Transverse colon (tissue), 4 donors: ENCODE data around the gene DOCK1. TPM values are rescaled to one million over a fixed set of nuclear protein-coding genes. Genes with fewer than 3 reads are reported as not detected.

Experiments used
- DNase-seq: peaks from one replicate; pipeline ENCODE4 v3.0.0-alpha.2; 2019
- H3K27ac ChIP-seq, 4 donors: fragments of 200-600 bp; sonication (generic); 2 replicates each; pipeline ENCODE4 v1.5.1; 2016 to 2018; ENCODE audit warnings: inconsistent platforms in 4 of 4
- H3K27me3 ChIP-seq: fragments of 200-600 bp; sonication (generic); 2 replicates; pipeline ENCODE4 v1.5.1; 2017; ENCODE audit warnings: inconsistent platforms
- H3K36me3 ChIP-seq, 4 donors: fragments of 200-600 bp; sonication (generic); 2 replicates each; pipeline ENCODE4 v1.5.1; 2017 to 2019; ENCODE audit warnings: inconsistent platforms in 4 of 4
- H3K4me1 ChIP-seq, 4 donors: fragments of 200-600 bp; sonication (generic); 2 replicates each; pipeline ENCODE4 v1.5.1; 2017 to 2020; ENCODE audit warnings: inconsistent platforms in 4 of 4
- H3K4me3 ChIP-seq, 4 donors: fragments of 200-600 bp; sonication (generic); 1 replicate in 1 of 4; 2 replicates in 3 of 4; pipeline versions ENCODE4 v1.5.1 to v1.6.1; 2017 to 2019; ENCODE audit warnings: inconsistent platforms in 4 of 4
- H3K9me3 ChIP-seq, 2 donors: fragments of 200-600 bp; sonication (generic); 2 replicates each; pipeline ENCODE4 v1.5.1; 2017 to 2019; ENCODE audit warnings: inconsistent platforms in 2 of 2
- EP300 ChIP-seq: sonication (generic); formaldehyde crosslinking; IDR thresholded peaks from one replicate; pipeline ENCODE4 v1.6.1; 2017; ENCODE audit warnings: antibody characterized with exemption, low read depth
- POLR2A ChIP-seq: fragments of 450-650 bp; IDR thresholded peaks from one replicate; pipeline ENCODE4 v1.6.1; 2016; ENCODE audit warnings: antibody characterized with exemption, mild to moderate bottlenecking, moderate library complexity
- POLR2AphosphoS5 ChIP-seq, 3 donors: sonication (generic); formaldehyde crosslinking; IDR thresholded peaks; one replicate each; pipeline ENCODE4 v1.6.1; 2016; ENCODE audit warnings: antibody characterized with exemption in 3 of 3
- WGBS, 2 donors: methylation state at CpG; one replicate each; pipeline ENCODE4 v1.1.5; 2018; ENCODE audit warnings: low coverage in 1 of 2; 5-methylcytosine and 5-hydroxymethylcytosine counted together
- in situ Hi-C, 4 donors: fragments of 200-750 bp; cut with MboI; loops; one replicate each; pipeline versions ENCODE4 v1.15.0 to v1.15.1; 2017; ENCODE audit warnings: low sequenced_read_pairs in 3 of 4, low pct_ligation_motif_present in 1 of 4, low pct_unique_long_range_greater_than_20kb in 1 of 4
- intact Hi-C: fragments of 100-400 bp; cut with DNase I; formaldehyde crosslinking; loops from one replicate; pipeline ENCODE4 v1.15.1; 2023; ENCODE audit warnings: low total_unique reads
- total RNA-seq, 4 donors: library from RNA; depleted of rRNA; stranded (reverse); fragments of >200 nt; gene quantifications; one replicate each; pipeline ENCODE4 v1.1.0, GENCODE V29; 2016
- TF ChIP-seq, protein P1 (sequence below), 5 experiments: fragments of 200-600 bp in 3 of 5; fragments of 450-650 bp in 2 of 5; sonication (generic) in 3 of 5; IDR thresholded peaks; 1 replicate in 2 of 5; 2 replicates in 3 of 5; pipeline ENCODE4 v1.5.1; 2016 to 2017; ENCODE audit warnings: antibody characterized with exemption in 5 of 5, inconsistent platforms in 3 of 5, mild to moderate bottlenecking in 2 of 5, moderate library complexity in 1 of 5

DOCK1 gene
- total RNA-seq, 4 donors from 2014 or later = 75.1 to 200 (median 92.5) TPM

GRCh38 chr10:127161482-127161881 lies 256.3 kb downstream of the DOCK1 start:
- no peaks in the 10 kb centered on the region for H3K27me3 ChIP-seq
- DNase-seq = no peak
- no peaks in the 10 kb centered on the region for H3K36me3 ChIP-seq
- H3K4me3 ChIP-seq = no peak overlapping the region
- 83% methylated on average over 5 of the region's 5 CpGs; no CpG with 5 or more reads in 1 of the 2 donors for WGBS, 2 donors
- peaks cover 0 to 9% (median 0%) of the 10 kb centered on the region in 4 donors for H3K4me1 ChIP-seq
- intact Hi-C loops (no loop called here), in situ Hi-C loops (no loop called here)
- no peak overlapping the region for H3K27ac ChIP-seq
- no peaks in the 10 kb centered on the region for H3K9me3 ChIP-seq
- TF ChIP-seq POLR2A = no peak
- no peak for TF ChIP-seq POLR2AphosphoS5 (IDR thresholded peaks at IDR 0.05)
- TF ChIP-seq, protein P1, sequence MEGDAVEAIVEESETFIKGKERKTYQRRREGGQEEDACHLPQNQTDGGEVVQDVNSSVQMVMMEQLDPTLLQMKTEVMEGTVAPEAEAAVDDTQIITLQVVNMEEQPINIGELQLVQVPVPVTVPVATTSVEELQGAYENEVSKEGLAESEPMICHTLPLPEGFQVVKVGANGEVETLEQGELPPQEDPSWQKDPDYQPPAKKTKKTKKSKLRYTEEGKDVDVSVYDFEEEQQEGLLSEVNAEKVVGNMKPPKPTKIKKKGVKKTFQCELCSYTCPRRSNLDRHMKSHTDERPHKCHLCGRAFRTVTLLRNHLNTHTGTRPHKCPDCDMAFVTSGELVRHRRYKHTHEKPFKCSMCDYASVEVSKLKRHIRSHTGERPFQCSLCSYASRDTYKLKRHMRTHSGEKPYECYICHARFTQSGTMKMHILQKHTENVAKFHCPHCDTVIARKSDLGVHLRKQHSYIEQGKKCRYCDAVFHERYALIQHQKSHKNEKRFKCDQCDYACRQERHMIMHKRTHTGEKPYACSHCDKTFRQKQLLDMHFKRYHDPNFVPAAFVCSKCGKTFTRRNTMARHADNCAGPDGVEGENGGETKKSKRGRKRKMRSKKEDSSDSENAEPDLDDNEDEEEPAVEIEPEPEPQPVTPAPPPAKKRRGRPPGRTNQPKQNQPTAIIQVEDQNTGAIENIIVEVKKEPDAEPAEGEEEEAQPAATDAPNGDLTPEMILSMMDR (IDR thresholded peaks at IDR 0.05) = no peak
- no peak for TF ChIP-seq EP300

GRCh38 chr10:127162841-127163240 lies 257.6 kb downstream of the DOCK1 start:
- 79 to 91% methylated on average over 3 to 6 of the region's 6 CpGs for WGBS, 2 donors
- Histone ChIP-seq H3K4me1 (peaks cover 0 to 9% (median 0%) of the 10 kb centered on the region in 4 donors), H3K4me3 (no peak overlapping the region), H3K27me3 (no peaks in the 10 kb centered on the region), H3K36me3 (no peaks in the 10 kb centered on the region), H3K9me3 (no peaks in the 10 kb centered on the region), H3K27ac (no peak overlapping the region)
- in situ Hi-C loops (no loop called here), intact Hi-C loops (no loop called here)
- no peak for DNase-seq
- TF ChIP-seq POLR2A (no peak), EP300 (no peak), POLR2AphosphoS5 (IDR thresholded peaks at IDR 0.05) (no peak)
- TF ChIP-seq, protein P1 (IDR thresholded peaks at IDR 0.05) = no peak

DNA sequence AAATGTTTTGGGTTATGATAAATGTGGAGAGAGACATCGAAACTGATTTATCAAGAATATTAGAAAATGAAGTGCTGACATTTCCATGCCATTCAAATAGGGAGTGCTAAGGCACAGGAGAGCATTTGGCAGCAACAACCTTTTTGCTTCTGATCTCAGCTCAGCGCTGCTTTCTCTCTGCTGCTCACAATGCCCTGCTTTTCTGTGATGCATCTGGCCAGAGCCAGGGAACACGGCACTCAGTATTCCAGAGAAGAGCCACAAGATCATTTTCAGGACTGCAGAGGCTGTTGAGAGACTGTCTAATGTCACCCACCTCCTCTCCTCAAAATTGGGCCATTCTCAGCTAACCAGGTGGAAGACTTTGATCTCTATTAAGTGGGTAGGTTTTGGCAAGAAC lies 263.0 kb downstream of the DOCK1 start:
- Histone ChIP-seq H3K4me3 (no peak overlapping the region), H3K4me1 (peaks cover 0 to 6% (median 0%) of the 10 kb centered on the region in 4 donors), H3K9me3 (no peaks in the 10 kb centered on the region), H3K27ac (no peak overlapping the region), H3K27me3 (no peaks in the 10 kb centered on the region), H3K36me3 (no peaks in the 10 kb centered on the region)
- WGBS, 2 donors = 86% methylated on average over 3 of the region's 3 CpGs; no CpG with 5 or more reads in 1 of the 2 donors
- TF ChIP-seq POLR2AphosphoS5 (IDR thresholded peaks at IDR 0.05) (no peak), POLR2A (no peak), EP300 (no peak)
- TF ChIP-seq, protein P1 (IDR thresholded peaks at IDR 0.05) = no peak
- intact Hi-C loops (no loop called here), in situ Hi-C loops (no loop called here)
- no peak for DNase-seq

GRCh38 chr10:127174866-127175265 lies 269.6 kb downstream of the DOCK1 start:
- in situ Hi-C loops = no loop called here
- TF ChIP-seq, protein P1 (IDR thresholded peaks at IDR 0.05) = no peak
- TF ChIP-seq POLR2AphosphoS5 (IDR thresholded peaks at IDR 0.05) = no peak
- TF ChIP-seq EP300 = no peak
- no peak for TF ChIP-seq POLR2A

More at GRCh38 chr10:127174866-127175265, 269.6 kb downstream of the DOCK1 start:
- intact Hi-C loops = no loop called here
- H3K36me3 ChIP-seq = no peaks in the 10 kb centered on the region
- no peak for DNase-seq
- no peak overlapping the region for H3K4me3 ChIP-seq
- H3K4me1 ChIP-seq = peaks cover 0 to 4% (median 0%) of the 10 kb centered on the region in 4 donors
- WGBS, 2 donors = 65 to 93% methylated on average over 3 to 8 of the region's 8 CpGs
- no peaks in the 10 kb centered on the region for H3K27me3 ChIP-seq
- no peaks in the 10 kb centered on the region for H3K9me3 ChIP-seq
- no peak overlapping the region for H3K27ac ChIP-seq
